ENCODE results near the gene ACSL3. TPM values are rescaled to one million over a fixed set of nuclear protein-coding genes. Genes with fewer than 3 reads are reported as not detected.

Gene ACSL3
- total RNA-seq, 1 donor from 2014 or later = 106 TPM

- Histone ChIP-seq H3F3A (ENCODE audit: low read depth) (peaks cover 12% of the 10 kb centered on the region), H3K27ac (no peak overlapping the region), H3K4me1 (no peaks in the 10 kb centered on the region), H3K4me2 (no peak overlapping the region), H3K36me3 (peaks cover 6% of the 10 kb centered on the region), H3K9me3 (ENCODE audit: low read depth) (no peaks in the 10 kb centered on the region), H3K4me3 (no peak overlapping the region), H3K79me2 (ENCODE audit: low read depth) (no peaks in the 10 kb centered on the region), H3K9ac (no peak overlapping the region), H4K20me1 (ENCODE audit: low read depth) (peaks cover 12% of the 10 kb centered on the region), H3K27me3 (no peaks in the 10 kb centered on the region), H2AFZ (replicated peaks) (no peak overlapping the region)
- Mint-ChIP-seq H3K36me3 (no peaks in the 10 kb centered on the region), H3K4me1 (peaks cover 4% of the 10 kb centered on the region), H3K9me3 (no peaks in the 10 kb centered on the region), H3K27me3 (ENCODE audit: insufficient read depth, low read depth) (peaks cover 2% of the 10 kb centered on the region), H3K4me3 (no peak overlapping the region), H3K27ac (no peak overlapping the region)
- DNase-seq (ENCODE audit: low spot score) = no peak
- TF ChIP-seq EZH2phosphoT487 (IDR thresholded peaks at IDR 0.05) = no peak
- no peak for TF ChIP-seq EZH2 (IDR thresholded peaks at IDR 0.05)
- no peak for TF ChIP-seq CTCF (IDR thresholded peaks at IDR 0.05)
Measured at GRCh38 chr2:222942977-222943376, 82.1 kb downstream of the ACSL3 start.

DNA sequence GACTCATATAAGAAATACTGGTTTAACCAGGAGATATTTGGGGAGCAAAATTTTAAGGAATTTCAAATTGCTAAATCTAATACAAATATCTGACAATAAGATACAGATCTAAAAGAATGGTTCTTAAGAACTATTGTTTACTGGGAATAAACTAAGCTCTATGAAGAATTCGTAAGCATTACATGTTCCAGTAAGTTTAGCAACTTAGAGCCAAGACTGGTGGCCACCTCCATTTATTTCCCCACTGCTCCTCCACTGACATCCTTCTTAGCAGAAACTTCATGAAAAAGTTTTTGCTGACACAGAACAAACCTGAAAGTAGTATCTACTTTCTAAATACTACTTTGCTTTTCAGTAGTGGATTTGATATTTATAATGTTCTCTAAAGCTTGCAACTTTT, 83.0 kb downstream of the ACSL3 start:
- no peak overlapping the region for H3K9ac ChIP-seq
- H3K79me2 ChIP-seq (ENCODE audit: low read depth) = no peaks in the 10 kb centered on the region
- H3K27me3 ChIP-seq = no peaks in the 10 kb centered on the region
- Mint-ChIP-seq H3K27ac (no peak overlapping the region), H3K4me1 (peaks cover 4% of the 10 kb centered on the region), H3K36me3 (no peaks in the 10 kb centered on the region), H3K4me3 (no peak overlapping the region), H3K27me3 (ENCODE audit: insufficient read depth, low read depth) (peaks cover 2% of the 10 kb centered on the region), H3K9me3 (no peaks in the 10 kb centered on the region)
- peaks cover 3% of the 10 kb centered on the region for H3F3A ChIP-seq (ENCODE audit: low read depth)
- no peak overlapping the region for H3K4me3 ChIP-seq
- peaks cover 12% of the 10 kb centered on the region for H4K20me1 ChIP-seq (ENCODE audit: low read depth)
- TF ChIP-seq EZH2 (IDR thresholded peaks at IDR 0.05) (no peak), EZH2phosphoT487 (IDR thresholded peaks at IDR 0.05) (no peak), CTCF (IDR thresholded peaks at IDR 0.05) (no peak)
- no peaks in the 10 kb centered on the region for H3K4me1 ChIP-seq
- H3K4me2 ChIP-seq = no peak overlapping the region
- DNase-seq (ENCODE audit: low spot score) = no peak
- H2AFZ ChIP-seq (replicated peaks) = no peak overlapping the region
- no peak overlapping the region for H3K27ac ChIP-seq
- peaks cover 3% of the 10 kb centered on the region for H3K36me3 ChIP-seq
- no peaks in the 10 kb centered on the region for H3K9me3 ChIP-seq (ENCODE audit: low read depth)

GRCh38 chr2:222944552-222944951, 83.7 kb downstream of the ACSL3 start:
- peaks cover 4% of the 10 kb centered on the region for H3K4me1 Mint-ChIP-seq
- no peaks in the 10 kb centered on the region for H3K4me1 ChIP-seq
- H3K27me3 ChIP-seq = no peaks in the 10 kb centered on the region
- peaks cover 9% of the 10 kb centered on the region for H4K20me1 ChIP-seq (ENCODE audit: low read depth)
- no peak overlapping the region for H3K9ac ChIP-seq
- TF ChIP-seq CTCF (IDR thresholded peaks at IDR 0.05) (no peak), EZH2phosphoT487 (IDR thresholded peaks at IDR 0.05) (no peak), EZH2 (IDR thresholded peaks at IDR 0.05) (no peak)
- H3K9me3 Mint-ChIP-seq = no peaks in the 10 kb centered on the region
- no peak overlapping the region for H3K4me2 ChIP-seq
- H3K9me3 ChIP-seq (ENCODE audit: low read depth) = no peaks in the 10 kb centered on the region
- H3F3A ChIP-seq (ENCODE audit: low read depth) = no peaks in the 10 kb centered on the region
- no peaks in the 10 kb centered on the region for H3K36me3 Mint-ChIP-seq
- H3K36me3 ChIP-seq = no peaks in the 10 kb centered on the region
- peaks cover 2% of the 10 kb centered on the region for H3K27me3 Mint-ChIP-seq (ENCODE audit: insufficient read depth, low read depth)
- no peaks in the 10 kb centered on the region for H3K79me2 ChIP-seq (ENCODE audit: low read depth)
- H3K27ac ChIP-seq = no peak overlapping the region
- no peak overlapping the region for H3K4me3 Mint-ChIP-seq
- DNase-seq (ENCODE audit: low spot score) = no peak
- H2AFZ ChIP-seq (replicated peaks) = no peak overlapping the region
- no peak overlapping the region for H3K4me3 ChIP-seq
- H3K27ac Mint-ChIP-seq = no peak overlapping the region
